Measurements from ENCODE around the gene OSBPL10.

The OSBPL10 gene

GRCh38 chr3:31645256-31645655 lies 335.8 kb downstream of the OSBPL10 start:
- no peak for DNase-seq

DNA sequence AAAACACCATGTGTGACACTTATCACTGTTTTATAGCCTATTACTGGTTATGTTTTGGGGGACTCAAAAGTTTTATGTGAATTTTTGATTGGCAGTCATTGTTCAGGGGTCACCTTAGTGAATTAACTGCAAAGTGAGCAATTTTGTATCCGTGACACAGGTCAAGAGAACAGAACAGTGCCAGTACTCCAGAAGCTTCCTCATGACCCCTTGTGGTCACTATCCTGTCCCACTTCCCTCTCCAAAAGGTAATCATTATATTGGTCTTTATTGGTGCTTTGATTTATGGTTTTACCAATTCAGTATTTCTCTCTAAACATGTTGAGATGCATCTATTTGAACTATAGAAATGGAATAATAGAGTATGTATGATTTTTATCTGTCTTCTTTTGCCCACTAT lies 341.2 kb downstream of the OSBPL10 start:
- no peak for DNase-seq

- no peak for DNase-seq
These were observed 344.2 kb downstream of the OSBPL10 start for GRCh38 chr3:31636694-31637442.

DNA sequence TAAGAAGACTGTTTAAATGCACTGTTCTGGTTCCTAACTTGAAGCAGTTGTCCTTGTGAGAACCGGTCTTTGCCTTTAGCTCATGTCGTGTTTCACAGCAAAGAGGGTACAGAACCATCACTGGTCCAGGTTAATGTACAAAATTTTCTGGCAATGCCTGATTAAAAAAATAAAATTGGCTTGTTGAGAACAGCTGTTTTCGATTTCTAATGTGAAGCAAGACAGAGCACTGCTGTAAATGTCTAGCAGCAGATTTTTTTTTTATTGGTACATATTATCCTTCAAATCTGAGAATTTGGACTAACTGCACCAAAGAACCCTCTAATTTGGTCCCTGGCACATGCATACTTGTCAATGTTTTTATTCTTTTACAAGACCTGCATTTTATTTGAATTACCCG lies 345.0 kb downstream of the OSBPL10 start:
- DNase-seq: no peak

DNA sequence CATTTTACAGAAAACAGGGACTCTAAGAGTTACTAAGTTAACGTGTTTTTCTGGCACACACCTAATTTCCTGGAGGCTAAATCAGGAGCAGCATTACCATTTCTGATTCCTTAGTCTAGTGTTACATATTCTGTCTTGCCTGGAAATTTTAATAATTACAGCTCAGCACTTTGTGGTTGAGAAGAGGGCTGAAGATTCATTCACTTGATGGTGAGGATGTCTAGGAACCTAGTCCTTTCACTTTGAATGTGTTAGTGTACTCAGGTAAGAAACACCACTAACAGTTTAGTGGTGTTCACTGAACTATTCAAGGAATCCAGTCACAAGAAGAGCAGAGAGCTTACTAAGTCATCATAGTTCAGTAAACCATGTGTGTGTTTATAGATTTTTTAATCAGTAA lies 345.5 kb downstream of the OSBPL10 start:
- DNase-seq: no peak

DNA sequence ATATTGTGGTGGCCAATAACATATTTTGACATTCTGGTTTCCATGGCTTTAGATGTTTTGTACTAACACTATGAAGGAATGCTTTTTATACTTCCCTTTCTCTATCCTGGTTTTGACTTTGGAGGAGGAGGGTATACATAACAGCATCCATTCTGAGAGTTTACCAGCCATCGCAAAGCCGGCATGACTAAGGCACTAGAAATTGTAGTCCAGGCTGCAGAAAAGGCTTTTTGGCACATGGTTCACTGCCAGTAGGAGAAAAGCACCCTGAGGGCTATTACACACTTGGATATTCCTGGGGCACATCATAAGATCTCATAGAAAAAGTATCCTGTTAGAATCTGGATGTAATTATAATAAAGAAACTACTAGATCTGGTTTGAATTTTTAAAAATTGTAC lies 346.6 kb downstream of the OSBPL10 start:
- no peak for DNase-seq

DNA sequence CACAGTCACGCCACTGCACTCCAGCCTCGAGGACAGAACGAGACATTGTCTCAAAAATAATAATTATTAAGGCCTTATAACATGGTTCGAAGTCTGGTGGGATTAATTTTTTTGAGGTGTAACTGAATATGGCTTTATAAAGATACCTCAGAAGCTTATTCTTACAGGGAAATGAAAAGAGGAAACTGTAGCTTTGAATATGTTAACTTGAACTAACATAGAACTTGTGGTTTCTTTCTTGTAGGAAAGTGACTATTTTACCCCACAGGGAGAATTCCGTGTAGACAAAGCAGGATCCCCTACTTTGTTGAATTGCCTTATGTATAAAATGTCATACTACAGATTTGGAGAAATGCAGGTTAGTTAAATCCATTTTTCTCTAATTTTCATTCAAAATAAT lies 352.0 kb downstream of the OSBPL10 start:
- no peak for DNase-seq

GRCh38 chr3:31625358-31625757 lies 355.7 kb downstream of the OSBPL10 start:
- no peak for DNase-seq

DNA sequence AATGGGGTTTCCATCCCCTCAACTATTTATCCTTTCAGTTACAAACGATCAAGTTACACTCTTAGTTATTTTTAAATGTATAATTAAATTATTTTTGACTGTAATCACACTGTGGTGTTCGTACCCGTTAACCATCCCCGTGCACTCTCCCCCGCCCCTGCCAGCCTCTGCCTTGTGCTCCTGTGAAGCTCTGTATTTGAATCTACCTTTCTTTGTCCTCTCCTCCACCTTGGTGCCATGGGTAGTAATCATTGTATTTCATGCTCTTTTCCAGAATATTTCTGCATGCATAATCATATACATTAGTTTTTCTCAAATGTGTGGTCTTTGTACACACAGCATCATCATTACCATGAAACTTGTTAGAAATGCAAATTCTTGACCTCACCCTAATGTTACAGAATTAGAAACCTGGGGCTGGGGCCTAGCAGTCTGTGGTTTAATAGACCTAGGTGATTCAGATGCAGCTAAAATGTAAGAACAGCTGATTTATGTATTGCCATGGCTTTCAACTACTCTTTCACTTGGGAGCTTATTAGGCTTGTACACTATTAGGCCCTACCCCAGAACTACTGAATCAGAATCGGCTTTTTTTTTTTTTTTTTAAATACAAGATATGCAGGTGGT lies 356.9 kb downstream of the OSBPL10 start:
- no peak for DNase-seq

DNA sequence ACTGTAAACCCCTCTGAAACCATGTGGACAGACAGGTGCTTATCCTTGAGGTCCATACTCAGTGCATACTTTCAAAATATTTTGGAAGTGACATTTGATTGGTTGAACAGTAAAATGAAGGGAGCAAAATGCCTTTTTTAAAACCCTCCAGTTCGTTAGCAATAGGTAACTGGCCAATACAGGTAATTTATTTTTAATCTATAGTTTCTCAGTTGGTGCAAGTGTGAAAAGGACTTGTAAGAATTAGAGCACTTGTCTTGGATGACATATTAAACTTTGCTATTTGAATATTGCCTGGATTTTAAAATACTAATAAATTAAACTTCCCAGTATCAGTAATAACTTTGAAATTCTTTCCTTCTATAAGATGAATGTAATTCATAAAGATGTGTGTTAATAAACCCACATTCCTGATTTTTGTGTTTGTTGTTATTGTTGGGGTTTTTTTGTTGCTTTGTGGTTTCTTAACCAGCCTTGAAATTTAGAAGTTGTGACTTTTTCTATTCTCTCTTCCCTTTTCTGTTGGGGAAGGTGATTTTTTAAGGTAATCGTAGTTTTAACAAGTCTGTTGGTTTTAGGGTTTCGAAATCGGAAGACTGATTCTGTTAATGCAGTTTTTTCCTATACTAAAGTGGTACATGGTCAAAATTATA lies 358.3 kb downstream of the OSBPL10 start:
- DNase-seq: no peak

- DNase-seq: no peak
These were observed 359.7 kb downstream of the OSBPL10 start for GRCh38 chr3:31621314-31621713.

- no peak for DNase-seq
These were observed 360.4 kb downstream of the OSBPL10 start for GRCh38 chr3:31620656-31621055.

DNA sequence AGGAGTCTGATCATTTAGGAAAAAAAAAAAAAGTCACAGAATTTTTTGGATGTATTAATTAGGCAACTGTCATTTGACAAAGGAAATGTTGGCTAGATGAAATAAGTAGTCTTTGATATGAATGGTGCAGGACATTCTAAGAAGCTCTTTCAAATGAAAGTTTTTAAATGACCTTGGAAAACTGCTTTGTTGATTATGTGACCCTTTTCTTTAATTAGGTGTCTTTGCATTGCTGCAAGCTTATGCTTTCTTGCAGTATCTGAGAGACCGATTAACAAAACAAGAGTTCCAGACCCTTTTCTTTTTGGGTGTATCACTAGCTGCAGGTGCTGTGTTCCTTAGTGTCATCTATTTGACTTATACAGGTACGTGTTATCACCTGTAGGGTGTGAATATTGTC lies 364.4 kb downstream of the OSBPL10 start:
- DNase-seq: no peak

GRCh38 chr3:31615071-31615875 lies 365.8 kb downstream of the OSBPL10 start:
- DNase-seq: no peak

DNA sequence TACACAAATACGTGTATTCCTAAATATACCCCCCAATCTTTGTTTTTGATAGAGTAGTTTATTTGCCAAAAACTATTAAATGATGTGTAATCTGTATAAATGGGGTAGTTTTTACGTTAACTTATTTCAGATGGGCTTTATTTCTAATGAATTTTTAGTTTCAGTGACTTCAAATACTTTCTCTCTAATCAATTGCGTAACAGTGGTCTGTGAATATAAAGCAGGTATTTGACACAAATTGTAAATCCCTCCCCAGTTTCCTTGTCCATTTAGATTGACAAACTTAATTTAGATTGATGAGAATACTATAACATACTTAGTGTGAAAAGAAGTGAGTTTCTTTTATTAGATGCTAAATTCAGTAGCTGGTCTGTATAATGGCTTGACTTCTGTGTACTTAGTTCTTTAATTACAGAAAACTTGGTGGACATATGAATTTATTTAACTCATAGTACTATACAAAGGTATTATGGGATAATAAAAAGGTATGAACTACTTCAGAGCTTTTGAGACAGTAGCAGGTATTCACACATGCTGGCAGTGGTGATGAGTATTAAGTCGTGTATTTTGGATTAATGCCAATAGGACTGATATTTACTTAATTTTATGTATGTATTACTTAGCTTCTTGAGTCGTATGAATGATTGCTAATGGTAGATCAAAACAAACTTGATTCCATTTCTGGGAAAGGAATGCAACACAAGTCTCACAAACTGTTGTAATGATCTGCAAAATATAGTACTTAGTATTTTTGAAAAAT lies 366.7 kb downstream of the OSBPL10 start:
- DNase-seq: no peak

DNA sequence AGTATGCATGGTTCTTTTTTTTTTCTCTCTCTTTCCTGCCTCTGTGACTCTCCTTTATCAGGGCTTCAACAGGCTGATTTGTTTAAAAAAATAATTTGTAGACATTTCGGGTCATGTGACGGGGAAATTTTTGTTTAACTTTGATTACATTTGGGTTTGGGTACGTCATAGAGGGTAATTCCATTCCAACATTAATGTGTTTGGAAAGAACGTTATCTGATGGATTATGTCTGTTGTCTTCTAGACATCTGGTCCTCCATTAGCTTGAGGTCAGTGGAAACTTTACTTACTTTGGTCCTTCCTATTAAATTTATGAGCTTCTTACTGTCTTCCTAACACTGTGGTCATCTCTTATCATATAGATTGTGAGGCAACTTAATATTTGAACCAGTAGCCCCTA lies 367.4 kb downstream of the OSBPL10 start:
- DNase-seq: no peak

GRCh38 chr3:31613177-31613576 lies 367.9 kb downstream of the OSBPL10 start:
- no peak for DNase-seq

Measured in effector CD4-positive, alpha-beta T cell (primary cell).